Natural killer cell treated with Interleukin-12 subunit alpha and Interleukin-12 subunit beta and Interleukin-15 and Interleukin-18, amount 100 ng/mL, for 72 hours (primary cell): Measurements from ENCODE around the gene USP47. TPM values are rescaled to one million over a fixed set of nuclear protein-coding genes. Genes with fewer than 3 reads are reported as not detected.

Experiments
- ATAC-seq, 2 donors: fragments of 150-1000 bp; cut with Tn5 transposase in 1 of 2; sonication (Bioruptor Pico), chemical (Tn5 transposase) in 1 of 2; 2 replicates each; pipeline ENCODE4 v1.10.0; 2021
- DNase-seq: peaks from one replicate; pipeline ENCODE4 v3.0.0; 2022; ENCODE audit warnings: low spot score
- H3K27ac Mint-ChIP-seq, 2 donors: 1 replicate in 1 of 2; 2 replicates in 1 of 2; pipeline ENCODE4 v1.8.0; 2022; ENCODE audit warnings: mixed read lengths in 2 of 2, mild to moderate bottlenecking in 1 of 2, moderate library complexity in 1 of 2
- H3K27me3 Mint-ChIP-seq, 2 donors: 1 replicate in 1 of 2; 2 replicates in 1 of 2; pipeline ENCODE4 v1.8.0; 2022; ENCODE audit warnings: mixed read lengths in 2 of 2
- H3K36me3 Mint-ChIP-seq: one replicate; pipeline ENCODE4 v1.8.0; 2022; ENCODE audit warnings: mixed read lengths
- H3K4me1 Mint-ChIP-seq, 2 donors: 1 replicate in 1 of 2; 2 replicates in 1 of 2; pipeline ENCODE4 v1.8.0; 2022; ENCODE audit warnings: low read depth in 2 of 2, mixed read lengths in 2 of 2, mild to moderate bottlenecking in 1 of 2
- H3K4me3 Mint-ChIP-seq: one replicate; pipeline ENCODE4 v1.8.0; 2022; ENCODE audit warnings: mixed read lengths
- H3K9me3 Mint-ChIP-seq: 2 replicates; pipeline ENCODE4 v1.8.0; 2022; ENCODE audit warnings: mixed read lengths
- total RNA-seq, 2 donors: library from RNA; stranded (reverse); gene quantifications; one replicate each; pipeline ENCODE4 v1.2.3, GENCODE V29; 2022

Gene USP47
- total RNA-seq, 2 donors from 2014 or later: 61.7 to 61.8 TPM

DNA sequence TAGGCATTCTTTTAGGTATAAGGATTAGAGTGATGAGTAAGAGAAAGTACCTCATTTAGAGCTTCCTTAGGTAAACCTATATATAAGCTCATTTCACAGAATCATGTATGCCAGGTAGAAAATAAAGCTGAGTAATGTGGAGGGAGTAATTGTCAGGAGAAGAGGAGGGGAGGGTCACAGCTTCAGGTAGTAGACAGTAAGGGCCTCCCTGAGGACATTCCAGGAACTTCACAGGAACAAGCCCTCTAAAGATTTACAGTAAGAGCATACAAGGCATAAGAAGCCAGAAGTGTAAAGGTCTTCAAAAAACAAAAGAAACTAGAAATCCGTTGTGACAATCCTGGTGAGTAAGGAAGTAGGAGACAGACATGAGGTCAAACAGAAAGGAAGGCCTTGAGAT lies 57.6 kb downstream of the USP47 start:
- Mint-ChIP-seq H3K36me3 (peaks cover 5% of the 10 kb centered on the region), H3K27ac (peak overlapping the region in 1 of 2 donors; percentile 11), H3K9me3 (no peaks in the 10 kb centered on the region), H3K4me1 (peaks cover 0 to 15% of the 10 kb centered on the region in 2 donors), H3K27me3 (no peaks in the 10 kb centered on the region), H3K4me3 (no peak overlapping the region)
- ATAC-seq (no peak), DNase-seq (no peak)

DNA sequence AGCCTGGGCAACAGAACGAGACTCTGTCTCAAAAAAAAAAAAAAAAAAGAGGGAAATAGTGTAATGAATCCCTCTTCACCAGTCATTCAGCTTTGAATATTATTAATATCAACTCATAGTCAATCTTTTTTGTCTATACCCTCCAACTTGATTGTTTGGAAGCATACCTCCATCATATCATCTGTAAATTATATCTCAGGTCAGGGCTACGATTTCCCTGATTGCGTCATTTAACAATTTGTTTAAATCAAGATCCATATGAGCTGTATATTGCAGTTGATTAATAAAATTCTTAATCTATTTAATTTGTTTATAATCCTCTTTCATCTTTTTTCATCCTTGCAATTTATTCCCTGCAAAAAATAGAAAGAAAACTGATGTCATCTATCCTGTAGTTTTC lies 60.2 kb downstream of the USP47 start:
- H3K36me3 Mint-ChIP-seq: no peaks in the 10 kb centered on the region
- no peak overlapping the region for H3K4me3 Mint-ChIP-seq
- no peak overlapping the region for H3K27ac Mint-ChIP-seq
- H3K9me3 Mint-ChIP-seq: no peaks in the 10 kb centered on the region
- no peak for DNase-seq
- H3K4me1 Mint-ChIP-seq: peaks cover 0 to 12% of the 10 kb centered on the region in 2 donors
- ATAC-seq: no peak
- no peaks in the 10 kb centered on the region for H3K27me3 Mint-ChIP-seq

DNA sequence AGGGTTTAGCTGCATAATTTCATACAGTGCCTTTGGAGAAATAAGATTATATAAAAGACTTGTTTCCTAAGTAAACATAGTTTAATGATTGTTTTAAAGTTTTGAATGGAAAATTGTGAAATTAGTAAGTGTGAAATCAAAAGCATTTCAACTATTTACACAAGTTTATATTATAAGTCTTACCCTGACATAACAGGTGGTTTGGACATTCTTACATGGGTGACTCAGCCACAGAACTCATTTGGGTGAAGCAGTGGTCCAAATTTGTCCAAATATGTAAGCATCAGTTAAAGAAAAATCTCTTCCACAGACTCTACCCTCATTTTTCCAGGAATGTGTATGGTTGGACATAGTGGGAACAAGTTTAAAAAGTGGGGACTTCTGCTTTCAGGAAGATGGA lies 68.0 kb downstream of the USP47 start:
- Mint-ChIP-seq H3K36me3 (peaks cover 16% of the 10 kb centered on the region), H3K27ac (no peak overlapping the region), H3K4me1 (no peaks in the 10 kb centered on the region), H3K4me3 (no peak overlapping the region), H3K27me3 (no peaks in the 10 kb centered on the region), H3K9me3 (no peaks in the 10 kb centered on the region)
- ATAC-seq (no peak), DNase-seq (no peak)

DNA sequence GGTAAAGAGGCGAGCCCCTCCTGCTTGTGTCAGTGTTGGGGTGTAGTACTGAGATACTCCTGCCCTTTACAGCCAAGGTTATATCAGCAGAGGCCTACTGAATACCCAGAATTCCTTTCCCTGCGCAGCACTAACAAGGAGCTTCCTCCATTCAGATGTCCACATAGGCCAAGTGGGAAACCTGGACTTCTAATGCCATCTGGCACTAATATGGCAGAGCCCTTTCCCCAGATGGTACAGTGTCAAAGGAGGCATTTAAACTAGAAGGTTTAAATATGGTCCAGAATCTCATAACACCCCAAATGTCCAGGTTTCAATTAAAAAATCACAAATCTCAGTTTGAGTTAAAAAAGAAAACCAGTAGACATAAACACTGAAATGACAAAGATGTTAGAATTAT lies 68.8 kb downstream of the USP47 start:
- no peak overlapping the region for H3K27ac Mint-ChIP-seq
- H3K9me3 Mint-ChIP-seq: no peaks in the 10 kb centered on the region
- ATAC-seq: no peak
- H3K27me3 Mint-ChIP-seq: no peaks in the 10 kb centered on the region
- peaks cover 16% of the 10 kb centered on the region for H3K36me3 Mint-ChIP-seq
- DNase-seq: no peak
- no peaks in the 10 kb centered on the region for H3K4me1 Mint-ChIP-seq
- no peak overlapping the region for H3K4me3 Mint-ChIP-seq

DNA sequence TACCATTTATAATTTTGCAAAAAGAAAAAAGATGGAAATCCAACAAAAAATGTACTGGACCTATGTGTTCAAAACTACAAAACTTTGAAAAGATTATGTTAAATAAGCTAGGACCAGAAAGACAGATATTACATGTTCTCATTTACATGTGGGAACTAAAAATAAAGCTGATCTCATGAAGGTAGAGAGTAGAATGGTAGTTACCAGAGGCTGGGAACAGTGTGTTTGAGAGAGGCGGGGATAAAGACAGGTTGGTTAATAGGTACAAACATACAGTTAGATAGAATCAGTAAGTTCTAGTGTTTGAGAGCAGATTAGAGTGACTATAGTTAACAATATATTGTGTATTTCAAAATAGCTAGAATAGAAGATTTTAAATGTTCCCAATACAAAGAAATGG lies 71.6 kb downstream of the USP47 start:
- Mint-ChIP-seq H3K4me3 (no peak overlapping the region), H3K27me3 (no peaks in the 10 kb centered on the region), H3K4me1 (no peaks in the 10 kb centered on the region), H3K9me3 (no peaks in the 10 kb centered on the region), H3K36me3 (peaks cover 16% of the 10 kb centered on the region), H3K27ac (no peak overlapping the region)
- no peak for DNase-seq
- ATAC-seq: no peak

DNA sequence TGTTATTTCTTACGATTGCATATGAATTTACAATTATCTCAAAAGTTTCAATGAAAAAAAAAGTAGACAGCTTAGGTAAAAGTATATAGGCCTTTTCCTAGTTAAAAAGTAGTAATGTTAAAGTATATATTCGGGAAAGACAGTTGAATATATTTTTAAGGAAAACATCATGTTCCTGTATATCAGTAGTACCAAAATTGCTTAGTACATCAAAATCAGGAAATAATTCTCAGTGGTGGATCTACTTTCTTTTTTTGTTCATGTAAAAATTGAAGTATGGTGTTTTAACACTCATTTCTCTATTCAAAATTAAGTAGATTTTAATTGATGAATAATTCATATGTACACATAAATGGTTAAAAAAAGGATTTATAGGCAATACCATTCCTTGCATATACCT lies 73.9 kb downstream of the USP47 start:
- Mint-ChIP-seq H3K4me3 (no peak overlapping the region), H3K4me1 (no peaks in the 10 kb centered on the region), H3K36me3 (peaks cover 16% of the 10 kb centered on the region), H3K9me3 (no peaks in the 10 kb centered on the region), H3K27ac (no peak overlapping the region), H3K27me3 (no peaks in the 10 kb centered on the region)
- DNase-seq (no peak), ATAC-seq (no peak)

DNA sequence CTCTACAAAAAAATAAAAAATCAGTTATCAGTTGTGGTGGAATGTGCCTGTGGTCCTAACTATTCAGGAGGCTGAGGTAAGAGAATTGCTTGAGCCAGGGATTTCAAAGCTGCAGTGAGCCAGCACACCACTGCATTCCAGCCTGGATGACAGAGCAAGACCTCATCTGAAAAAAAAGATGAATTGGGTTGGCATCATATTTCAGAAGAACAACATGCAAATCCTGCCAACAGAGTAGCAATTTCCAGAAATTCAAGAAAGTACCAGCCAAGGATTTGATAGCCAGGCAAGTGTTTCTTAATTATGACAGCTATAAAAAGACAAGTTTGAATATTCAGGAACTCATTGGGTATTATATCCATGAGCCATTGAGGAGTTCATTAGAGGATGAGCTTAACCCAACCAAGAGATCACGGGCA lies 75.2 kb downstream of the USP47 start:
- DNase-seq (no peak), ATAC-seq (no peak)
- Mint-ChIP-seq H3K27me3 (no peaks in the 10 kb centered on the region), H3K36me3 (peaks cover 3% of the 10 kb centered on the region), H3K4me3 (no peak overlapping the region), H3K9me3 (no peaks in the 10 kb centered on the region), H3K4me1 (no peaks in the 10 kb centered on the region), H3K27ac (no peak overlapping the region)

DNA sequence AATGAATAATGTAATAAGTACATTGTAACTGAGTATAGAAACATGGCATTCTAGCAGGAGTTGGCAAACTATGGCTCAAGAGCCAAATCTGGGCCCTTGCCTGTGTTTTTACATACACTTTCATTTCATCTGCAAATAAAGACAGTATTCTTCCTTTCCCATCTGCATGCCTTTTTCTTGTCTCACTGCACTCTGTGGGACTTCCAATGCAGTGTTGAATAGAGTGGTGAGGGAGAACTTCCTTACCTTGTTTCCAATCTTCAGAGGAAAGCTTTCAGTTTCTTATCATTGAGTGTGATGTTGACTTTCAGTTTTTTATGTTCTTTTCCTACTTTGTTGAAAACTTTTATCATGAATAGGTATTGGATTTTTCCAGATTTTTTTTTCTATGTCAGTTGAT lies 82.1 kb downstream of the USP47 start:
- Mint-ChIP-seq H3K36me3 (peaks cover 20% of the 10 kb centered on the region), H3K4me1 (peaks cover 15 to 18% of the 10 kb centered on the region in 2 donors), H3K4me3 (no peak overlapping the region), H3K27ac (no peak overlapping the region), H3K9me3 (no peaks in the 10 kb centered on the region), H3K27me3 (no peaks in the 10 kb centered on the region)
- DNase-seq (no peak), ATAC-seq (no peak)

DNA sequence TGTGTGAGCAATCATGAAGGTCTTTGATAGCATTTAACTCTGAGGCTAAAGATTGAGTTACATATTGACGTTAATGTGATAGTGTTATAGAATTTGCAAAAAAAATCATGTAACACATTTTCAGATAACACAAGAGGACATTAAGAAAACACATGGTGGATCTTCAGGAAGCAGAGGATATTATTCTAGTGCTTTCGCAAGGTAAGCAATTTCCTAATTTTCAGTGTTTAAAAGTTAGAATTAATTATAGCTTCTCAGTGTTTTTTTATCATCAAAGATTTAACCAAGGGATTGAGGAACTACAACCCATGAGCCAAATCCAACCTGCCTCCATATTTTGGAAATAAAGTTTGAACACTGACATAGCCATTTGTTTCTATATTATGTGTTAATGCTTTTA lies 88.1 kb downstream of the USP47 start:
- ATAC-seq: no peak
- no peak overlapping the region for H3K4me3 Mint-ChIP-seq
- H3K27me3 Mint-ChIP-seq: no peaks in the 10 kb centered on the region
- peaks cover 38% of the 10 kb centered on the region for H3K36me3 Mint-ChIP-seq
- no peak for DNase-seq
- no peak overlapping the region for H3K27ac Mint-ChIP-seq
- peaks cover 12 to 18% of the 10 kb centered on the region in 2 donors for H3K4me1 Mint-ChIP-seq
- no peaks in the 10 kb centered on the region for H3K9me3 Mint-ChIP-seq

DNA sequence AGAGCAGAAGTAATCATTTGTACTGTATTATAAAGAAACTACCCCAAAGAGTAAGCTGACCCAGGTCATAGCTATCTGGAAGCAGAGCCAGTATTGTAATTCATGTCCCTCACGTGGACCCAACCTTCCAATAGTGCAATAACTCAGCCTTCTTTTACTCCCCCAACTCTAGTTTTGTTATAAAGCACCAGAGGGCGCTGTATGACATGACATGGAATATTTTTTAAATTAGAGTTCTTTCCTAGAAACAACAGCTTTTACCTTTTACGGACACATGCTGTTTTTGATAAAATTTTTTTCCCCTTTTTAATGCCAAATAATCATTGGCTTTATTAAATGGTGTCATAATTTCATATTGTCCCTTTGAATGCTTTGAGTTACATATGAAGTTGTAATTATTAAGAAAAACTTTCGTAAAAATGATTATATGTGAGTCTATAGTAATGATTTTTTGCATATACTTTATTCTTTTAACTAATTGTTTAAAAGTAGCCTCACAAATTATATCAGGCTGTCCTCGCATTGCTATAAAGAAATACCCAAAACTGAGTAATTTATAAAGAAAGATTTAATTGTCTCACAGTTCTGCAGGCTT lies 89.8 kb downstream of the USP47 start:
- no peaks in the 10 kb centered on the region for H3K27me3 Mint-ChIP-seq
- H3K4me3 Mint-ChIP-seq: no peak overlapping the region
- H3K4me1 Mint-ChIP-seq: peaks cover 8 to 9% of the 10 kb centered on the region in 2 donors
- no peaks in the 10 kb centered on the region for H3K9me3 Mint-ChIP-seq
- ATAC-seq (no peak), DNase-seq (no peak)
- H3K27ac Mint-ChIP-seq: no peak overlapping the region
- peaks cover 25% of the 10 kb centered on the region for H3K36me3 Mint-ChIP-seq

DNA sequence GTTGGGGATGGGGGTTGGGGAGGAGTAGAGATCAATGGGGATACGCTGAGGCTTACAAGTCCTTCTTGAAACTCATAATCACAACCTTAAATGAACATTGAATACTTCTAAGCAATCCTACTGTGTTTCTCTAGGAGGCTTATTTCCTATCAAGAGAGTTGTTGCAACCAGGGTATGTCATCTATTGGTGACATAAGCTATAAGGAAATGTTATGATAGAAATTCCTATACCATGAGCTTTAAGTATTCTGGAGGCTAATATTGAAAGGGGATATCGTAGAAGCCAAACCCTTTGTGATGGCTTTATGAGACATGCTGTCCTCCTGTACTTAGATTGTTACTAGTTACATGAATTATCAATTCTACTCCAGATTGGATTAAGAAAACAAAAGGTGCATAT lies 93.8 kb downstream of the USP47 start:
- Mint-ChIP-seq H3K27me3 (no peaks in the 10 kb centered on the region), H3K4me3 (no peak overlapping the region), H3K9me3 (no peaks in the 10 kb centered on the region), H3K27ac (no peak overlapping the region), H3K36me3 (peaks cover 34% of the 10 kb centered on the region), H3K4me1 (no peaks in the 10 kb centered on the region)
- no peak for DNase-seq
- no peak for ATAC-seq

DNA sequence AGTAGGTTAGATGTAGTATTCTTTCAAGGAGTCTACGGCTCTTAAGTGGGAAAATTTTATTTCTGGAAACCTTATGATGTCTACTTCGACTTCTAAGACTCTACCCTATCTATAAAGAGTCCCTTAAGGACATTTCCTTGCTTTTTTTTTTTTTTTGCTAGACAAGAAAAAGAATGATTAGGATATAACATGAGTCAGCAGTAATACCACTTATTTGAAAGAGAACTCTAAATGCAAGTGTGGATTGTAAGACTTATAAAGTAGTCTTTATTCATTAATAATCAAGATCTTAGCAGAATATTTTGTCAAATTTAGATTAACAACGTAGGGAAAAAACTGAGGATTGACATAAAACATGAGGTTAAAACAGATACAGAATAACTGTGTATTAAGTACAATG lies 95.7 kb downstream of the USP47 start:
- Mint-ChIP-seq H3K9me3 (no peaks in the 10 kb centered on the region), H3K4me3 (no peak overlapping the region), H3K27ac (no peak overlapping the region), H3K36me3 (peaks cover 37% of the 10 kb centered on the region), H3K27me3 (no peaks in the 10 kb centered on the region), H3K4me1 (no peaks in the 10 kb centered on the region)
- no peak for DNase-seq
- ATAC-seq: no peak

DNA sequence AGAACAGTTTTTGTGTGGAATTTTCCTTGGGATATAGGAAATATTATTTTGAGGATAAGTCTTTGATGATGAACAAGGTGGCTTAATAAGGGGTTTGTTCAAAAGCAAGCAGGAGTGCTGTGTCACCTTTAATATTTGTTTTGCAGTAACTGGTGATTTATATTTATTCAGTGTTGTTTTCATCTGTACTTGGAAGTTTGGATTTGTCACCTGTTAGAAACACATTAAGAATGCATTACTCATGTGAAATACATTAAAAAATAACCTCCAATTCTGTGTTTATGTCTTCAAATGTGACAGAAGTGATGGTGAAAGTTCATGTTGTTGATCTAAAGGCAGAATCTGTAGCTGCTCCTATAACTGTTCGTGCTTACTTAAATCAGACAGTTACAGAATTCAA lies 96.2 kb downstream of the USP47 start:
- no peak for ATAC-seq
- Mint-ChIP-seq H3K9me3 (no peaks in the 10 kb centered on the region), H3K4me3 (no peak overlapping the region), H3K36me3 (peaks cover 36% of the 10 kb centered on the region), H3K27me3 (no peaks in the 10 kb centered on the region), H3K4me1 (no peaks in the 10 kb centered on the region), H3K27ac (no peak overlapping the region)
- no peak for DNase-seq

DNA sequence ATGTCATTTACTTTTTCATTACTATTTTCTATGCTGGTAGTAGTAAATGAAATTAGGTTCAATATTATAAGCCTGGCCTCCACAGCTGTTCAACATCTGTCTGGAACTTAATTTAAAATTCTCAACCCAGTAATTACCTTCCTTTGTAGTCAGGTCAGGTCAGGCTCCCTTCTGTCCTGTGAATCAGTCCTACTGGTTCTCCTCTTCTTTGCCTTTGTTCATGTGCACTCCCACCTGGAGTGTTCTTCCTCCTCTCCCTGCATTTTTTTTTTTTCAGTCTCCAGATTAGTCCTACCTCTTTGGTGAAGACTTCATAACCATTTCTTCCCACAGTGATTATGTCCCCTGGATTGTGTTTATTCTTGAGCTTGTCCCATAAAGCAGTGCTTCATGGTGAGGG lies 98.8 kb downstream of the USP47 start:
- no peak for ATAC-seq
- Mint-ChIP-seq H3K27ac (no peak overlapping the region), H3K4me1 (no peaks in the 10 kb centered on the region), H3K9me3 (no peaks in the 10 kb centered on the region), H3K27me3 (no peaks in the 10 kb centered on the region), H3K4me3 (no peak overlapping the region), H3K36me3 (peaks cover 30% of the 10 kb centered on the region)
- DNase-seq: no peak

DNA sequence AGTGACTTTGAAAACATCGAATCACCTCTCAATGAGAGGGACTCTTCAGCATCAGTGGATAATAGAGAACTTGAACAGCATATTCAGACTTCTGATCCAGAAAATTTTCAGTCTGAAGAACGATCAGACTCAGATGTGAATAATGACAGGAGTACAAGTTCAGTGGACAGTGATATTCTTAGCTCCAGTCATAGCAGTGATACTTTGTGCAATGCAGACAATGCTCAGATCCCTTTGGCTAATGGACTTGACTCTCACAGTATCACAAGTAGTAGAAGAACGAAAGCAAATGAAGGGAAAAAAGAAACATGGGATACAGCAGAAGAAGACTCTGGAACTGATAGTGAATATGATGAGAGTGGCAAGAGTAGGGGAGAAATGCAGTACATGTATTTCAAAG lies 100.9 kb downstream of the USP47 start:
- Mint-ChIP-seq H3K9me3 (no peaks in the 10 kb centered on the region), H3K27ac (no peak overlapping the region), H3K4me3 (no peak overlapping the region), H3K27me3 (no peaks in the 10 kb centered on the region), H3K4me1 (no peaks in the 10 kb centered on the region), H3K36me3 (peaks cover 24% of the 10 kb centered on the region)
- ATAC-seq (no peak), DNase-seq (no peak)
